ENCODE measurements around the gene NACC2.

DNA sequence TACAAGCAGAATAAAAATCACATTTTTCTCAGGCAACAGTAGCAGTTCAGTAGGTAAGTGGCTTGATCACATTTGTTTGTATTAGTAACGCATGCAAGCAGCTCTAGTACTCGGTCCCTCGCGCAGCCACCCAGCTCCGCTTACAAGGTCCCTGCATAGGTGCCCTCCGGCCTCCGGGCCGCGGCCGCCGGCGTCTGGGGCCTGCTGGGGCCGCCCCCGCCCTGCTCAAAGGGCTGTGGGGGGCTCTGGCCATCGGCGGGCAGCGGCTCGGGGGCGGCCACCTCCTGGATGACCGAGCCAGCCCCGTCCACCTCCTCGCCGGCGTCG, 83.8 kb downstream of the NACC2 start:
- TF ChIP-seq, protein P1, sequence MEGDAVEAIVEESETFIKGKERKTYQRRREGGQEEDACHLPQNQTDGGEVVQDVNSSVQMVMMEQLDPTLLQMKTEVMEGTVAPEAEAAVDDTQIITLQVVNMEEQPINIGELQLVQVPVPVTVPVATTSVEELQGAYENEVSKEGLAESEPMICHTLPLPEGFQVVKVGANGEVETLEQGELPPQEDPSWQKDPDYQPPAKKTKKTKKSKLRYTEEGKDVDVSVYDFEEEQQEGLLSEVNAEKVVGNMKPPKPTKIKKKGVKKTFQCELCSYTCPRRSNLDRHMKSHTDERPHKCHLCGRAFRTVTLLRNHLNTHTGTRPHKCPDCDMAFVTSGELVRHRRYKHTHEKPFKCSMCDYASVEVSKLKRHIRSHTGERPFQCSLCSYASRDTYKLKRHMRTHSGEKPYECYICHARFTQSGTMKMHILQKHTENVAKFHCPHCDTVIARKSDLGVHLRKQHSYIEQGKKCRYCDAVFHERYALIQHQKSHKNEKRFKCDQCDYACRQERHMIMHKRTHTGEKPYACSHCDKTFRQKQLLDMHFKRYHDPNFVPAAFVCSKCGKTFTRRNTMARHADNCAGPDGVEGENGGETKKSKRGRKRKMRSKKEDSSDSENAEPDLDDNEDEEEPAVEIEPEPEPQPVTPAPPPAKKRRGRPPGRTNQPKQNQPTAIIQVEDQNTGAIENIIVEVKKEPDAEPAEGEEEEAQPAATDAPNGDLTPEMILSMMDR (IDR thresholded peaks at IDR 0.05; ENCODE audit: low read depth, low read length), result no peak
- TF ChIP-seq EZH2phosphoT487 (IDR thresholded peaks at IDR 0.05; ENCODE audit: low read depth), result no peak

All from OCI-LY3 (cell line).